ENCODE results near the gene CD109. TPM values are rescaled to one million over a fixed set of nuclear protein-coding genes. Genes with fewer than 3 reads are reported as not detected.

The CD109 gene
- total RNA-seq, 1 donor from 2014 or later, result 0.69 TPM

DNA sequence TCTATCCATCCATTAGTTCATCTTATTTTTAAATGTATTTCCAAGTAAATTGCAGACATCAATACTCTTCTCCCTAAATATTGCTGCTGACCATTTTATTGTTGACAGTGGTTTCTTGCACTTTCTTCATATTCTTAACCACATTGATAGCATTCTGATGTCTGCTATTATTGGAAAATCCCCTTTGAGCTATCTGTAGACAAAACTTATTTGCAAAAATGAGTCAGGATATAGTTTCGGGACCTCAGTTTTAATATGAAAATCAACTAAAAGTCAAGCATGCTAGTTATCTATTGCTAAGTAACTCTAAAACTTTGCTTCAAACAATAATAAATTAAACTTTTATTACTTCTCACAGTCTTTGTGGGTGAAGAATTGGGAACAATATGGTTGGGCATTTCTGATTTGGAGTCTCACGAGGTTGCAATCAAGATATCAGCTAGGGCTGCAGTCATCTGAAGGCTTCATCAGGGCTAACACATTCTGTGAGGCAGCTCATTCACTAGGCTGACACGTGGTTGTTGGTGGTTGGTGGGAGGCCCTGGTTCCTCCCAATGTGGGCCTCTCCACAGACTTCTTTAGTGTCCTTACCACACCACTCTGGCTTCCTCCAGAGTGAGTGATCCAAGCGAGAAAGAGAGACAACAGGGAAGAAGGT lies 32.7 kb downstream of the CD109 start:
- intact Hi-C loops (cut with micrococcal nuclease), result no loop called here
- peaks cover 6% of the 10 kb centered on the region for H3K4me1 Mint-ChIP-seq
- no peak overlapping the region for H3K27ac Mint-ChIP-seq
- ChIA-PET POLR2A (interaction anchor here (0.6 kb wide), 1 partner anchor 14 kb away, joined by 4 read pairs; no protein-coding TSS in a partner anchor), CTCF (no interaction called here)
- no peaks in the 10 kb centered on the region for H3K36me3 Mint-ChIP-seq (ENCODE audit: low read depth)
- no peak for ATAC-seq (ENCODE audit: low read depth)
- DNase-seq, result no peak
- no peaks in the 10 kb centered on the region for H3K27me3 Mint-ChIP-seq
- H3K4me3 Mint-ChIP-seq, result no peak overlapping the region
- no peaks in the 10 kb centered on the region for H3K9me3 Mint-ChIP-seq
- TF ChIP-seq CTCF (IDR thresholded peaks at IDR 0.05), result no peak

- TF ChIP-seq CTCF (IDR thresholded peaks at IDR 0.05), result no peak
- ATAC-seq (ENCODE audit: low read depth) (no peak), DNase-seq (no peak)
- Mint-ChIP-seq H3K27ac (no peak overlapping the region), H3K9me3 (no peaks in the 10 kb centered on the region), H3K27me3 (no peaks in the 10 kb centered on the region), H3K36me3 (ENCODE audit: low read depth) (no peaks in the 10 kb centered on the region), H3K4me1 (peaks cover 3% of the 10 kb centered on the region), H3K4me3 (no peak overlapping the region)
- POLR2A ChIA-PET, result no interaction called here
- CTCF ChIA-PET, result interaction anchor here (1.0 to 3.7 kb wide), 2 partner anchors 56 to 1473 kb away, joined by 3 to 30 read pairs; no protein-coding TSS in a partner anchor
- intact Hi-C loops (cut with micrococcal nuclease), result loop anchor here (10.0 kb wide), 1 partner anchor 206 kb away; the partner anchor contains the start of gene EEF1A1
Observed at GRCh38 chr6:73731285-73731684, 35.3 kb downstream of the CD109 start.

DNA sequence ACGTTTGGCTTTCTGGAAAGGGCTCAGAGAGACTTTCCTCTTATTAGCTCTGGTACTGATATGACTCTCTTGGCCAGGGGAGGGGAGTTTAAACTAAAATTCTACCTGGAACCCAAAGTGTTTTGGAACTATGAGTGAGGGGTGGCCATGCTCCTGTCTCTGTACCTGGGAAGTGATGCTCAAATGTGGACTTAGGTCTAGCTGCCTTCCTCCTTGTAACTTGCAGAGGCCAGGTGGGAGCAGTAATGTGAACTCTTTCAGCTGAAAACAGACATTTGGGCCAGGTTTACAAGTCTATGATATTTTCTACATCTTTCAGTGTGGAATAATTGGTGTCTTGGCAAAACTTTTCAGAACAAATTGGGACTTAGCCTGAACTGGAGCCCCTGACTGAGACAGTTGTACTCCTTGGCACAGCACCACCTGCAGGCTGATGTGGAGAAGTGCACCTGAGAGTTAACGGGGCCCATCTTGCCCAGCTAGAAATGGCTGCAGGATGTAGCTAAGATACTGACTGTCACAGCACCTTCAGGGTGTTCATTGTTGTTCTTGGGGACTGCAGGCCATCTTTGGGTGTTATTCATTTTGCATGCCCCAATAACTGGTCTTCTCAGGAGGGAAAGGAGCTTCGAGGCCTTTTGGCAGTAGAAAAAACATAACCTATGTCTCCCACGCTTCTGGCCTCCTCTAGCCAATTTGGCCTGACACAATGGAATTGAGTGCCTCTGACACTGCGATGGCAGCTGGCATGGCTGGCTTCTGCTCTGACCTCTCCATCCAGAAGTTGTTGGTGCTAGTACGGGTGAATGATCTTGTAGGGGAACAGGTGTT lies 37.1 kb downstream of the CD109 start:
- Mint-ChIP-seq H3K27me3 (peaks cover 3% of the 10 kb centered on the region), H3K27ac (no peak overlapping the region), H3K4me1 (peaks cover 3% of the 10 kb centered on the region), H3K9me3 (no peaks in the 10 kb centered on the region), H3K4me3 (no peak overlapping the region), H3K36me3 (ENCODE audit: low read depth) (no peaks in the 10 kb centered on the region)
- intact Hi-C loops (cut with micrococcal nuclease), result loop anchor here (1.0 to 10.0 kb wide), 2 partner anchors 58 to 208 kb away; partner anchors contain the start of gene EEF1A1
- CTCF ChIA-PET, result interaction anchor here (0.7 to 3.7 kb wide), 10 partner anchors 11 to 1477 kb away, joined by 3 to 30 read pairs (median 4); no protein-coding TSS in a partner anchor
- TF ChIP-seq CTCF (IDR thresholded peaks at IDR 0.05), result peak; percentile 60
- POLR2A ChIA-PET, result no interaction called here
- peak; percentile 95 for ATAC-seq (ENCODE audit: low read depth)
- DNase-seq, result peak; percentile 27

DNA sequence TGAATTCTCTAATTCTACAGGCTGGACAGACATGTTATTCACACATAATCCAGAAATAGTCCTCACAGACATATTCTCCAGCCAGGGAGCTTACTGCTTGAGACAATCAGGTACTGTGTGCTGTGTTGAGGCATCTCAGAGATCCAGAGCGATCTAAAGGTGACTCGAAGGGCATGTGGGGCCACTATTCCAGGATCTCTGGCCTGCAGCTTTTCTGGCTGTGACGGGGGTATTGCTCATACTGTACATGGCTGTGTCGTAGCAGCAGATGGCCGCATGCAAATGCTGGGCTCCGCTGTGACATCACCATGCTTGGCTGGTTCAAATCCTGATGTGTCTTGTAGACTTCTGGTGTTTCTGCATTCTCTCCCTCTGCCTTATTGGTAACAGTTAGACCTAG lies 37.8 kb downstream of the CD109 start:
- peaks cover 1% of the 10 kb centered on the region for H3K4me1 Mint-ChIP-seq
- TF ChIP-seq CTCF (IDR thresholded peaks at IDR 0.05), result no peak
- CTCF ChIA-PET, result interaction anchor here (0.7 to 3.7 kb wide), 9 partner anchors 11 to 1476 kb away, joined by 3 to 30 read pairs (median 4); no protein-coding TSS in a partner anchor
- no peak for DNase-seq
- intact Hi-C loops (cut with micrococcal nuclease), result loop anchor here (1.0 to 10.0 kb wide), 2 partner anchors 58 to 209 kb away; partner anchors contain the start of gene EEF1A1
- no peaks in the 10 kb centered on the region for H3K36me3 Mint-ChIP-seq (ENCODE audit: low read depth)
- H3K9me3 Mint-ChIP-seq, result no peaks in the 10 kb centered on the region
- H3K27me3 Mint-ChIP-seq, result peaks cover 3% of the 10 kb centered on the region
- no peak overlapping the region for H3K27ac Mint-ChIP-seq
- POLR2A ChIA-PET, result no interaction called here
- H3K4me3 Mint-ChIP-seq, result no peak overlapping the region
- ATAC-seq (ENCODE audit: low read depth), result no peak

Measured in activated B cell treated with CpG ODN at 0.5 μM for 24 hours (primary cell).